DMS153 treated with DMSO at 0.1 percent for 48 hours (cell line): Measurements from ENCODE around the gene REM1.

Experiments used
- DNase-seq: peaks from one replicate; lab custom pipeline; 2025; ENCODE audit not compliant: unreplicated experiment; lab: John Stamatoyannopoulos, UW

REM1 gene

DNA sequence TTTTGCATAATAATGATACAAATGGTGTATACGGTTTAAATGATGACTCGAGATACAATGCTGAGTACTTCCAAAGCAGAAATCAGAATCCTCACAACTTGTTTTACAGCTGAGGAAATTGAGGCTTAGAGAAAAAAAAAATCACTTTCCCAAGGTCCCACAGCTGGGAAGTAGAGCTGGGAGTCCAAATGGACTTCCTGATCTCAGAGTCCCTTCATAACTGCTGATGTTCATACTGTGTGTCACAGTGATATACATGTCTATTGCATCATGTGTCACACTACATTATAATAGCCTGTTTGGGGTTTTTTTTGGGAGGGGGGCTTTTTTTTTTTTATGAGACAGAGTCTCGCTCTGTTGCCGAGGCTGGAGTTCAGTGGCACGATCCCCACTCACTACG lies 47.6 kb downstream of the REM1 start:
- DNase-seq = no peak

GRCh38 chr20:31523361-31524283 lies 48.5 kb downstream of the REM1 start:
- DNase-seq = no peak

DNA sequence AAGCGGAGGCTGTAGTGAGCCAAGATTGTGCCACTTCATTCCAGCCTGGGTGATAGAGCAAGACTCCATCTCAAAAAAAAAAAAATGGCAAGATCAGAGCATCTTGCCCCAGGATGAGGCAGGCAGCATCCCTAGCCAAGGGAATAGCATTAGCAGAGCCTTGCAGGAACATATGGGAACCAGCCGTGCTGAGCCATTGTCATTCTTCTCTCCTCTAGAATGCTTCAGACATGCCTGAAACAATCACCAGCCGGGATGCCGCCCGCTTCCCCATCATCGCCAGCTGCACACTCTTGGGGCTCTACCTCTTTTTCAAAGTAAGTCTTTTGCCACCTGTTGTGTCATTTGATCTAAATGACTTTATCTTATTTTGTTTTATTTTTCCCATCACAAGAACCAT lies 52.2 kb downstream of the REM1 start:
- DNase-seq = no peak
